Measurements from ENCODE around the gene FBXL4. TPM values are rescaled to one million over a fixed set of nuclear protein-coding genes. Genes with fewer than 3 reads are reported as not detected.

Gene FBXL4
- total and polyA plus RNA-seq, 2 of the 8 experiments (the other 6 are each of a cell fraction or from before 2014, with no cell fraction given) = 6.9 to 13.8 TPM

- DNase-seq (ENCODE audit: low read depth in 1 of 2, low spot score in 2 of 2) (no peak), FAIRE-seq (no peak)
- Histone ChIP-seq H2AK5ac (ENCODE audit: low read depth, low read length) (no peak overlapping the region), H4K8ac (ENCODE audit: extremely low read depth, insufficient read depth, low read length) (no peak overlapping the region), H3K14ac (ENCODE audit: insufficient read length) (no peak overlapping the region), H3K36me3 (ENCODE audit: control insufficient read depth in 2 of 4, insufficient read depth in 4 of 4, low read length in 3 of 4) (no peaks in the 10 kb centered on the region), H3K4ac (replicated peaks; ENCODE audit: insufficient read length, low read depth, low read length) (no peak overlapping the region), H2AFZ (ENCODE audit: low read length) (no peak overlapping the region), H3K27me3 (replicated peaks in 1 of 4; ENCODE audit: control insufficient read depth in 3 of 4, extremely low read depth in 1 of 4, insufficient read depth in 3 of 4, low read length in 3 of 4) (no peaks in the 10 kb centered on the region), H3K18ac (ENCODE audit: extremely low read depth, low read length) (no peak overlapping the region), H3K9me3 (ENCODE audit: insufficient read depth in 2 of 2, low read depth in 1 of 2, low read length in 1 of 2) (no peaks in the 10 kb centered on the region), H3K23ac (ENCODE audit: insufficient read length) (no peak overlapping the region), H4K91ac (replicated peaks; ENCODE audit: insufficient read length, low read length) (no peak overlapping the region), H2BK5ac (ENCODE audit: low read depth, low read length) (no peak overlapping the region), H3K9ac (replicated peaks in 1 of 4; ENCODE audit: extremely low read depth in 1 of 4, low read depth in 3 of 4, low read length in 3 of 4) (no peak overlapping the region), H3K27ac (ENCODE audit: low read depth, low read length) (no peak overlapping the region), H3K4me3 (ENCODE audit: extremely low read depth in 1 of 4, insufficient read depth in 2 of 4, low read depth in 3 of 4, low read length in 4 of 4) (no peak overlapping the region), H2BK120ac (replicated peaks; ENCODE audit: low read depth, low read length) (no peak overlapping the region), H3K56ac (replicated peaks; ENCODE audit: insufficient read length, low read depth, low read length) (no peak overlapping the region), H3K4me1 (replicated peaks in 1 of 4; ENCODE audit: control insufficient read depth in 3 of 4, insufficient read depth in 4 of 4, low read length in 3 of 4) (no peaks in the 10 kb centered on the region; a peak in 1 of 7 replicates), H4K5ac (ENCODE audit: insufficient read length, low read depth, low read length) (no peak overlapping the region), H4K20me1 (replicated peaks in 1 of 2; ENCODE audit: control insufficient read depth in 1 of 2, insufficient read depth in 2 of 2, low read length in 2 of 2) (no peaks in the 10 kb centered on the region), H3K23me2 (ENCODE audit: low read depth, low read length) (no peaks in the 10 kb centered on the region), H3K4me2 (ENCODE audit: insufficient read depth in 1 of 2, low read depth in 2 of 2, low read length in 2 of 2) (no peak overlapping the region), H3K79me2 (ENCODE audit: control insufficient read depth in 1 of 2, insufficient read depth in 2 of 2, low read length in 2 of 2) (no peaks in the 10 kb centered on the region), H2BK15ac (ENCODE audit: low read length) (no peak overlapping the region), H2BK20ac (ENCODE audit: low read length) (no peak overlapping the region), H2BK12ac (ENCODE audit: low read depth, low read length) (no peak overlapping the region), H3K79me1 (ENCODE audit: low read depth, low read length) (no peaks in the 10 kb centered on the region)
- ChIA-PET CTCF (ENCODE audit: partially characterized antibody) (interaction anchor here (1.1 kb wide), 1 partner anchor 12 kb away, joined by 4 read pairs; no protein-coding TSS in a partner anchor), POLR2A (ENCODE audit: partially characterized antibody) (no interaction called here)
- no peak for TF ChIP-seq BRCA1 (IDR thresholded peaks at IDR 0.05; ENCODE audit: low read depth, low read length)
- no peak for TF ChIP-seq POLR2A (IDR thresholded peaks at IDR 0.05; ENCODE audit: control extremely low read depth in 1 of 2, low read depth in 2 of 2, low read length in 2 of 2)
- no peak for TF ChIP-seq ASH2L (IDR thresholded peaks at IDR 0.05; ENCODE audit: low read length)
- no peak for TF ChIP-seq CEBPB (IDR thresholded peaks at IDR 0.05; ENCODE audit: low read depth, low read length)
- no peak for TF ChIP-seq EZH2 (IDR thresholded peaks at IDR 0.05; ENCODE audit: low read depth, low read length, severe bottlenecking)
- no peak for TF ChIP-seq ATF3 (IDR thresholded peaks at IDR 0.05; ENCODE audit: insufficient read depth, low read depth, low read length)
- no peak for TF ChIP-seq SP4 (IDR thresholded peaks at IDR 0.05; ENCODE audit: low read length)
- TF ChIP-seq NANOG (IDR thresholded peaks at IDR 0.05; ENCODE audit: insufficient read depth, low read depth, low read length, poor library complexity, severe bottlenecking) = no peak
- TF ChIP-seq SIX5 (IDR thresholded peaks at IDR 0.05; ENCODE audit: low read depth, low read length) = no peak
- no peak for TF ChIP-seq BCL11A (IDR thresholded peaks at IDR 0.05; ENCODE audit: low read depth in 2 of 2, low read length in 2 of 2)
- TF ChIP-seq HDAC2 (IDR thresholded peaks at IDR 0.05; ENCODE audit: borderline replicate concordance in 1 of 2, low read depth in 2 of 2, low read length in 2 of 2) = no peak
- no peak for TF ChIP-seq RFX5 (IDR thresholded peaks at IDR 0.05; ENCODE audit: borderline replicate concordance, low read depth, low read length)
- TF ChIP-seq GABPA (IDR thresholded peaks at IDR 0.05; ENCODE audit: borderline replicate concordance, insufficient read depth, low read length) = no peak
- no peak for TF ChIP-seq CHD2 (IDR thresholded peaks at IDR 0.05; ENCODE audit: low read length)
- TF ChIP-seq TEAD4 (IDR thresholded peaks at IDR 0.05; ENCODE audit: low read depth, low read length) = no peak
- no peak for TF ChIP-seq FOSL1 (IDR thresholded peaks at IDR 0.05; ENCODE audit: insufficient read depth, low read depth, low read length)
Observed at GRCh38 chr6:98974309-98974708, 26.6 kb upstream of the FBXL4 start.

Measured in H1 (cell line).